Stromal cell of bone marrow (primary cell): Measurements from ENCODE around the gene FPR3.
"Not testable (repeated sequence)": the region's sequence is repeated elsewhere in the genome, so short reads cannot be mapped to it uniquely, and the experiment has no call there.

Source experiments
- DNase-seq: peaks from one replicate; pipeline ENCODE4 v3.0.0-alpha.2; 2012; ENCODE audit warnings: low read depth

FPR3 gene

DNA sequence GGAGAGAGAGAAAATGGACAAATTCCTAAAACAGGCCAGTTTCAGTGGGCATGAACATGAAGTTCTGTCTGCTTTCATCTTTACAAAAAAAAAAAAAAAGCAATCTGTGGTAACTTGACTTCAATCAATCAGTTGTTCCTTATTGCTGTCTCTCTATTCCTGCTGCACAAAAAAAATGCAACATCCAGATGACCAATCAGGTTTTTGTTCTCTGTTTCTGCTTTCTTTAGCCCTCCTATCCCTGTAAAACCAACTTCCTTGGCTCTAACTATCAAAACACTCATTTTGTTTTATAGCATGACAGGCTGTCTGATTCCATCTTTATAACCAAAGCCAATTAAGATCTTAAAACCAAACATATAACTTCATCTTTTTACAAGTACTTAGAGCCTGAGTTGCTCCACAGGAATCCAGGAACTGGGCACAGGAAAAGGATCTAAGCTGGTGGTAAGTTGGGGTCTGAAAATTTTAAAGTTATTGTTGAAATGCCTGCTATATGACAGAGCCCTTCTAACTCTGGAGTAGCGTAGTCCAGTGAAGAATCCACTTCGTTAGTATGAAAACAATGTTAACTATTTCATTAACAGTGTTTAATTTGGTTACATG lies at the start of gene FPR3:
TSS of gene FPR3 (plus strand) at position 273 of the 606 bp plus-strand sequence. CDS start 28,592 bp downstream, outside the sequence.
- DNase-seq, result no peak

GRCh38 chr19:51746731-51747130 lies 48.2 kb upstream of the FPR3 start:
- DNase-seq, result no peak

DNA sequence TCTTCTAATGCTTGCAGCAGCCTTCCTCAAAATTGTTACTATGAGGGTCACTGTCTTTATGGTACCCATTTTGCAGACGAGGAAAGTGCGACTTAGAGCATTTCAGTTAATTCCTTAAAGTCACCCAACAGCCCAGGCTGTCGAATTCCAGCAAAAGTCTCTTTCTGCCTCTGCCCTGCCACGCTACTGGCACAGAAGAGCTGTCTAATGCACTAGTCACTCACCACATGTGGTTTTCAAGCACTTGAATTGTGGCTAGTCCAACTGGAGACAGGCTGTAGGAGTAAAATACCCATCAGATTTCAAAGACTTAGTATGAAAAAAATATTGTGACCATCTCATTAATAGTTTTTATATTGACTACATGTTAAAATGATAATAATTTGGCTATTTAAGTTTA lies 45.0 kb upstream of the FPR3 start:
- DNase-seq, result peak; percentile 79

- peak; percentile 54 for DNase-seq
Observed at GRCh38 chr19:51750400-51751094, 44.4 kb upstream of the FPR3 start.

GRCh38 chr19:51751655-51752054 lies 43.3 kb upstream of the FPR3 start, which contains the start of gene FPR1:
FPR1 (minus strand) TSS chr19:51751878; CDS start chr19:51746994, 4,884 bp downstream.
- peak; percentile 62 for DNase-seq

GRCh38 chr19:51754109-51754508 lies 40.8 kb upstream of the FPR3 start:
- DNase-seq, result no peak

- DNase-seq, result no peak
Observed at GRCh38 chr19:51754770-51755169, 40.2 kb upstream of the FPR3 start.

GRCh38 chr19:51755571-51755970 lies 39.4 kb upstream of the FPR3 start:
- no peak for DNase-seq

GRCh38 chr19:51760697-51761356 lies 34.1 kb upstream of the FPR3 start, which contains the start of gene FPR2:
FPR2 (plus strand) TSS chr19:51761180; CDS start chr19:51768659, 7,479 bp downstream.
- no peak for DNase-seq

DNA sequence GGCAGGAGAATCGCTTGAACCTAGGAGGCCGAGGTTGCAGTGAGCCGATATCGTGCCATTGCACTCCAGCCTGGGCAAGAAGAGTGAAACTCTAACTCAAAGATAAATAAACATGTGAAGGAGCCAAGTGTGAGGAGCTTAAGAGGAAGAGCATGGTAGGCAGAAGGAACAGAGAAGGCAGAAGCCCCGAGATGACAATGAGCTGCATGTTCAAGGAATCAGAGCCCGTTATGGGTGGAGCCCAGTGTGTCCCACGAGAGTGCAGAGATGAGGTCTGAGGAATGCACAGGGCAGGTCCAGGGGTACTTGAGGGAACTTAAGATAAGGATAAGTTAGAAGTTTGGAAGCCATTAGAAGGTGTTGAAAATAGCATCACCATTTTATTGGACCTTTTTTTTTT lies 33.3 kb upstream of the FPR3 start:
- DNase-seq, result no peak

DNA sequence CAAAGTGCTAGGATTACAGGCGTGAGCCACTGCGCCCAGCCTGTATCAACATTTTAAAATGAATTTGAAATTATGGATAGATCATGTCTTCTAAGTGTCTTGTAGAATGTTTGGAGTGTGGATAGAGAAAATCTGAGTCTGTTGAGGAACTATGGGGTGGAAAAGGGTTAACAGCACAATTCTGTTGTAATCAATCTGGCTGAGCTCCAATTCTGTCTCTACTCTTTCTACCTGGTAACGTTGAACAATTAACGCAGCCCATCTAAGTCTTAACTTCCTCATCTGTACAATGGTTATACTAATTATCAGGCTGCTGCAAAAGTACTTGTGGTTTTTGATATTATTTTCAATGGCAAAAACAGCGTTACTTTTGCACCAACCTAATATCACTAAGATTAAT lies 29.9 kb upstream of the FPR3 start:
- DNase-seq, result no peak

DNA sequence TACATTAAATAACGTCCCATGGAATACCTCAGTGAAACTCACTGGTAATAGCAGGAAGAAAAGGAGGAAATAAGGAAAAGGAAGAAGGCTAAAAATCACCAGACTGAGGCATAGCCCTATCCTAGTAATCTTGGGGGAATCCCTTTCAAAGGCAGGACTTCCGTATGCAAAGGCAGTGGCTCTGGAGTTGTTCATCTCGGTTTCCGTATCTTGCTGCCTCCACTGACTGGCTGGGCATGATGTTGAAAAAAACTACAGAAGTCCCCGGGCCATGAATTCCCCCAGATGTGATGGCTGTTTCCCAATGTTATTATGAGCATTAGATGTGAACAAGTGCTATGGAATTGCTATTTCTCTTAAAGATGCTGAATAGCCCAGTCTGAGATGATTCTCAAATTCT lies 28.5 kb upstream of the FPR3 start:
- no peak for DNase-seq

DNA sequence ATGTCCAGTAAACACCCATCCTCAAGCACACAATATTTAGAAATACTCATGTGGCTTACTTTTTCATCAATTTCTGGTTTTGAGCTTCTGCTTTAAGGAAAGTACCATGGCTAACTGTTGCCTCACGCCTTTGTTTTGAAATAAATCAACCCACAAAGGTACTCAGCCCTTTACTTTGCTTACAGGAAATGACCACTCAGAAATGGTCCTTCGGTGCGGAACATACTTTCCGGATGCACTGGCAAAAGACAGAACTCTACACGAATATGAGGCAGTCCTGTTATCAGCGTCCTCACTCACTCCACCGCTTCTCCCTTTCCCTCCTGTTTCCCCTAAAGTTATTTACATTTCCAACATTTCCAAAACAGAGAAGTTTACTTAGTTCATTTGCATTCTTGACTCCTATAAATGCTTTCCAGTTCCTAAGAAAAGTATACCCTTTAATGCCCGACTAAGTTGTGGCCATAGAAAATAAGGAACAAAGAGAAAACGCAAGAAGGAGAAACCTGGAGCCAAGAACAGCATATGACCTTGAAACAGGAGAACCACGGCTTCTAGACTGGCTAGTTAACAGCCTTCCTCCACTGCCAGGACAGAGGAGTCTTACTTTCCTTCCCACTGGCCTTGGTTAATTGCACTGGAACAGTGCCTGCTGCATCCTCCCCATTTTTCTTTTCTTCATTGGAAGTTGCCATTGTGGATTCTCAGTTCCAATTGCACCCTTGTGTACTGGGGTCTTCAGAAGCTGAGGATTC lies 23.4 kb upstream of the FPR3 start:
- DNase-seq, result no peak

- DNase-seq, result no peak
Observed at GRCh38 chr19:51772977-51773376, 22.0 kb upstream of the FPR3 start.

- not testable (repeated sequence) for DNase-seq
Observed at GRCh38 chr19:51776561-51776960, 18.4 kb upstream of the FPR3 start.

- peak; percentile 81 for DNase-seq
Observed at GRCh38 chr19:51777570-51778462, 17.1 kb upstream of the FPR3 start.

GRCh38 chr19:51779181-51779580 lies 15.8 kb upstream of the FPR3 start:
- DNase-seq, result no peak

- DNase-seq, result no peak
Observed at GRCh38 chr19:51779703-51780102, 15.3 kb upstream of the FPR3 start.

DNA sequence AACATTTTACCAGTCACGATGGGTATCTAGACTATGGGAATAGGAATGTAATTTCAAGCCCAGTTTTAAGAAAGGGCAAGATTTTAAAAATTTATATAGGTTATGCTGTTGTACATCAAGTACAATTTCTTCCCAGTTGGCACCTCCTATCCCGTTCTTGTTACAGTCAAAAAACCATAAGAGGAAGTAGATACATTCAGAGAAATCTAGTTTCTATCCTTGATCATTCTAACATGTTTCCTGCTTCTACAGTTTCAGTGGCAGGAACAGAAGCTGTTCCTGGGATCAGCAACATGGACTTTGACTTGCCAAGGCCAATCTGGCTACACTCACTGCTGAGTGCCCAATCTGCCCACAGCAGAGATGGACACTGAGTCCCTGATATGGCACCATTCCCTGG lies 14.7 kb upstream of the FPR3 start:
- no peak for DNase-seq

DNA sequence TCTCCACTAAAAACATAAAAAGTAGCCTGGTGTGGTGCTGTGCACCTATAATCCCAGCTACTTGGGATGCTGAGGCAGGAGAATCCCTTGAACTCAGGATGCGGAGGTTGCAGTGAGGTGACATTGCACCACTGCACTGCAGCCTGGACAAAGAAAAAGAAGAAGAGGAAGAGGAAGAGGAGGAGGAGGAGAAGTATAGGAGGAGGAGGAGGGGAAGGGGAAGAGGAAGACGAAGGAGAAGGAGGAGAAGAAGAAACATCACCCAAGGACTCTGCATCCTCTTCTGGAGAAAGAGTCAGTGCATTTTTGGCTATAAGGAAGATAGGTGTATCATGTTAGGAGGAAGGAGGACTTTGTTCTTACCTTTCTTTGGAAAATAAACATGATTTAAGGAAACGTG lies 13.0 kb upstream of the FPR3 start:
- DNase-seq, result no peak

DNA sequence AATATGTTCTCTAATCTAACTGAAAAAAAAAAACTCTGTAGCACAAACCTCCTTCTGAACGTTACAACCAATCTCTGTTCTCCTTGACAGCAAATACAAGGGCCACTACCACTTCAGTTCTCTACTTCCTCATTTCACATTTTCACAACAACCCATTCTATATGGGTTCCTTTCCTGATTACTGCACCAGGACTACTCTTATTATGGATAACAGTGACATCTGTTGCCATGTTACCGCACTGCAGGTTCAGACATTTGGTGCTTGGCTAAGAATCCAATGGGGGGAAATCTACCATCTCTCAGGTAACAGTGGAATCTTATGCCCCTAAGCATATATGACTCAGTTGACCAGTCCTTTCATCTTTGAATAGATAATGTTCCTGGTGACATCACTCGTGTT lies 11.6 kb upstream of the FPR3 start:
- DNase-seq, result no peak
